GM18502 (cell line): ENCODE results near the gene VAMP8.
"Not testable (repeated sequence)": the region's sequence is repeated elsewhere in the genome, so short reads cannot be mapped to it uniquely, and the experiment has no call there.

Source experiments
- ATAC-seq: cut with Tn5 transposase; IDR thresholded peaks from one replicate; pipeline ENCODE4 v1.9.1; 2021; ENCODE audit warnings: mild to moderate bottlenecking; ENCODE audit not compliant: unreplicated experiment, poor library complexity

VAMP8 gene

GRCh38 chr2:85613717-85614515 lies 36.5 kb downstream of the VAMP8 start:
- no peak for ATAC-seq

- not testable (repeated sequence) for ATAC-seq
Observed at GRCh38 chr2:85614757-85615156, 37.4 kb downstream of the VAMP8 start.

GRCh38 chr2:85615413-85615728 lies 38.0 kb downstream of the VAMP8 start:
- no peak for ATAC-seq

- ATAC-seq, result not testable (repeated sequence)
Observed at GRCh38 chr2:85617723-85618122, 40.3 kb downstream of the VAMP8 start.

GRCh38 chr2:85619617-85620016 lies 42.2 kb downstream of the VAMP8 start:
- ATAC-seq, result no peak

GRCh38 chr2:85621338-85621737 lies 44.0 kb downstream of the VAMP8 start:
- ATAC-seq, result no peak

- ATAC-seq, result no peak
Observed at GRCh38 chr2:85623991-85624390, 46.6 kb downstream of the VAMP8 start.

GRCh38 chr2:85628658-85629057 lies 51.3 kb downstream of the VAMP8 start:
- peak; percentile 79 for ATAC-seq

- no peak for ATAC-seq
Observed at GRCh38 chr2:85631316-85631715, 53.9 kb downstream of the VAMP8 start.
